PC-3 (cell line): ENCODE measurements around the gene GALNT10. TPM values are rescaled to one million over a fixed set of nuclear protein-coding genes. Genes with fewer than 3 reads are reported as not detected.

Experiments used
- ATAC-seq: fragments of 200-7000 bp; cut with Tn5 transposase; 2 replicates; pipeline ENCODE4 v1.9.1; 2020; ENCODE audit warnings: mild to moderate bottlenecking, moderate library complexity
- BruUV-seq: library from RNA; stranded (reverse); fragments of 400-500 nt; replicated peaks from 2 replicates; lab custom pipeline; 2021; lab: Mats Ljungman, UMichigan
- CTCF ChIA-PET: fragments of 300-600 bp; sonication (Branson Sonifier 250); formaldehyde crosslinking; loops from one replicate; lab custom pipeline; 2022; ENCODE audit warnings: antibody characterized with exemption; lab: Charles Lee
- POLR2A ChIA-PET: fragments of 300-600 bp; sonication (Branson Sonifier 250); formaldehyde crosslinking; loops from one replicate; lab custom pipeline; 2022; ENCODE audit warnings: antibody characterized with exemption; ENCODE audit not compliant: unreplicated experiment; lab: Charles Lee
- DNase-seq: peaks from one replicate; pipeline ENCODE4 v3.0.0-alpha.2; 2015
- H2AFZ ChIP-seq: fragments of 300-600 bp; sonication (generic); 2 replicates; pipeline ENCODE4 v1.6.0; 2016; ENCODE audit warnings: antibody characterized with exemption, low read length
- H3F3A ChIP-seq: fragments of 300-600 bp; sonication (generic); one replicate; pipeline ENCODE4 v1.6.0; 2017; ENCODE audit warnings: antibody characterized with exemption, low read length, control low read depth, mild to moderate bottlenecking; ENCODE audit not compliant: unreplicated experiment
- H3K27ac ChIP-seq: fragments of 300-600 bp; sonication (generic); 2 replicates; pipeline ENCODE4 v1.5.1; 2016; ENCODE audit warnings: mild to moderate bottlenecking, low read length
- H3K27me3 ChIP-seq: fragments of 300-600 bp; sonication (generic); 2 replicates; pipeline ENCODE4 v1.6.1; 2016; ENCODE audit warnings: low read length, mixed read lengths
- H3K36me3 ChIP-seq: fragments of 300-600 bp; sonication (generic); 2 replicates; pipeline ENCODE4 v1.6.1; 2016; ENCODE audit warnings: low read depth, mixed run types, low read length, mixed read lengths
- H3K4me1 ChIP-seq: fragments of 300-600 bp; sonication (generic); 2 replicates; pipeline ENCODE4 v1.5.1; 2016; ENCODE audit warnings: low read length; ENCODE audit not compliant: insufficient read depth
- H3K4me2 ChIP-seq: fragments of 300-600 bp; sonication (generic); 2 replicates; pipeline ENCODE4 v1.6.0; 2016; ENCODE audit warnings: low read length
- H3K4me3 ChIP-seq: fragments of 300-600 bp; sonication (generic); 2 replicates; pipeline ENCODE4 v1.5.1; 2016; ENCODE audit warnings: mild to moderate bottlenecking, low read length, mixed read lengths
- H3K79me2 ChIP-seq: fragments of 300-600 bp; sonication (generic); 2 replicates; pipeline ENCODE4 v1.6.1; 2017; ENCODE audit warnings: low read length, mixed read lengths
- H3K9ac ChIP-seq: fragments of 300-600 bp; sonication (generic); 2 replicates; pipeline ENCODE4 v1.6.0; 2016; ENCODE audit warnings: mild to moderate bottlenecking, low read length
- H3K9me2 ChIP-seq: fragments of 300-600 bp; sonication (generic); replicated peaks from 2 replicates; pipeline ENCODE4 v1.6.1; 2016; ENCODE audit warnings: mixed run types, low read length, mixed read lengths
- H3K9me3 ChIP-seq: fragments of 300-600 bp; sonication (generic); 2 replicates; pipeline ENCODE4 v1.6.1; 2016; ENCODE audit warnings: low read length, mixed read lengths
- H4K20me1 ChIP-seq: fragments of 300-600 bp; sonication (generic); 2 replicates; pipeline ENCODE4 v1.6.1; 2016; ENCODE audit warnings: low read length, mixed read lengths
- EZH2 ChIP-seq: fragments of 300-600 bp; sonication (generic); IDR thresholded peaks from one replicate; pipeline ENCODE4 v1.6.1; 2017; ENCODE audit warnings: antibody characterized with exemption, mild to moderate bottlenecking, low read length; ENCODE audit not compliant: unreplicated experiment
- EZH2phosphoT487 ChIP-seq: fragments of 300-600 bp; sonication (generic); IDR thresholded peaks from 2 replicates; pipeline ENCODE4 v1.6.1; 2018; ENCODE audit warnings: mild to moderate bottlenecking, antibody characterized with exemption, low read length, borderline replicate concordance
- intact Hi-C: fragments of 100-400 bp; cut with micrococcal nuclease; formaldehyde crosslinking; loops from 2 replicates; pipeline ENCODE4 v1.9.0; 2023
- total RNA-seq: library from RNA; depleted of rRNA; stranded (reverse); fragments of >200 nt; gene quantifications from 2 replicates; pipeline ENCODE4 v1.2.3, GENCODE V29; 2014
- TF ChIP-seq, protein P1 (sequence below): fragments of 300-600 bp; sonication (generic); conservative IDR thresholded peaks from 2 replicates; pipeline ENCODE4 v1.5.1; 2017; ENCODE audit warnings: antibody characterized with exemption, low read depth, mild to moderate bottlenecking, low read length

GALNT10 gene
- total RNA-seq, 1 experiment from 2014 or later: 46.2 TPM

DNA sequence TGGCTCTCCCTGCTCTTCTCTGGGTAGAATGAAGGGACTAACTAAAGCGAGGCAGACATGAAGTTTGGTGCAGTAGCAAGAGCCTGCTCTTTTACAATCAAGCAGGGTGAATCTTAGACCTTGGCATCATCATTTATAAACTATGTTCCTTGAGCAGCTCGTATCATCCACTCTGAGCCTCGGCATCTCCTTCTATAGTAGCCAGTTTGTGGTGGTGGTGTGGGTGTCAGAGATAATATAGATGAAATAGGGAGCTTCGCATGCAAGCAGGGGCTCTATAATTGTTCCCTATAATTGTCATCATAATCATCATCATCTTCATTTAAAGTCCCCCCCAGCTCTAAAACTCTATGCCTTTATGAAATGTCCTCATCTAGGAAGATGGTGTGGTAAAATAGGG, 182.8 kb downstream of the GALNT10 start:
- CTCF ChIA-PET: no interaction called here
- TF ChIP-seq EZH2 (no peak), EZH2phosphoT487 (no peak)
- TF ChIP-seq, protein P1, sequence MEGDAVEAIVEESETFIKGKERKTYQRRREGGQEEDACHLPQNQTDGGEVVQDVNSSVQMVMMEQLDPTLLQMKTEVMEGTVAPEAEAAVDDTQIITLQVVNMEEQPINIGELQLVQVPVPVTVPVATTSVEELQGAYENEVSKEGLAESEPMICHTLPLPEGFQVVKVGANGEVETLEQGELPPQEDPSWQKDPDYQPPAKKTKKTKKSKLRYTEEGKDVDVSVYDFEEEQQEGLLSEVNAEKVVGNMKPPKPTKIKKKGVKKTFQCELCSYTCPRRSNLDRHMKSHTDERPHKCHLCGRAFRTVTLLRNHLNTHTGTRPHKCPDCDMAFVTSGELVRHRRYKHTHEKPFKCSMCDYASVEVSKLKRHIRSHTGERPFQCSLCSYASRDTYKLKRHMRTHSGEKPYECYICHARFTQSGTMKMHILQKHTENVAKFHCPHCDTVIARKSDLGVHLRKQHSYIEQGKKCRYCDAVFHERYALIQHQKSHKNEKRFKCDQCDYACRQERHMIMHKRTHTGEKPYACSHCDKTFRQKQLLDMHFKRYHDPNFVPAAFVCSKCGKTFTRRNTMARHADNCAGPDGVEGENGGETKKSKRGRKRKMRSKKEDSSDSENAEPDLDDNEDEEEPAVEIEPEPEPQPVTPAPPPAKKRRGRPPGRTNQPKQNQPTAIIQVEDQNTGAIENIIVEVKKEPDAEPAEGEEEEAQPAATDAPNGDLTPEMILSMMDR: no peak
- POLR2A ChIA-PET: no interaction called here

DNA sequence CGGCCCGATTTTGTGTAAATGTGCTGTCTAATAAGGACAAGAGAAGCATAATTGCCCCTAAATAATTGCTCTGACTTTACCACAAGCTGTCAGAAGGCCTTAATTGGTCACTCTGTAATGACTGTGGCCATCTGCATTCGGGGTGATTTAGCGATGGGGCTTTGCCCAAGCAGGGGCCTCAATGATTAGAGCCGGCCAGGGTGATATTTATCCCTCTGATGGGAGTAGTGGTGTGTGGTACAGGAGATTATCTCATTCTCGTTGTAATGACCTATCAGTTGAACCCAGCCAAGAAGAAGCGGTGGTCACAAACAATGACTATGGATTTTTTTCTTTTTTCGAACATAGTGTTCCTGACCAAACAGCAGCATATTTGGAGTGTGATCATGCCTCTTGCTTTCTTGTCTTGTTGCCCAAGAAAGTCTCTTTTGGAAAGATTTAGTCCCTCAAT, 183.2 kb downstream of the GALNT10 start:
- no TSS peak for BruUV-seq
- H3K27me3 ChIP-seq: no peaks in the 10 kb centered on the region
- H3K4me2 ChIP-seq: no peak overlapping the region
- no peaks in the 10 kb centered on the region for H3K79me2 ChIP-seq
- no peak overlapping the region for H3K4me3 ChIP-seq
- H3K27ac ChIP-seq: no peak overlapping the region
- ChIA-PET POLR2A (no interaction called here), CTCF (no interaction called here)
- no peak overlapping the region for H3K9ac ChIP-seq
- H4K20me1 ChIP-seq: no peaks in the 10 kb centered on the region
- no peaks in the 10 kb centered on the region for H3K9me3 ChIP-seq
- H3K36me3 ChIP-seq: no peaks in the 10 kb centered on the region; the same call in none of the 2 replicates
- no peaks in the 10 kb centered on the region for H3K9me2 ChIP-seq
- H2AFZ ChIP-seq: no peak overlapping the region
- H3F3A ChIP-seq: no peaks in the 10 kb centered on the region
- H3K4me1 ChIP-seq: peaks cover 15% of the 10 kb centered on the region
- no peak for ATAC-seq
- no peak for TF ChIP-seq EZH2phosphoT487
- TF ChIP-seq, protein P1: no peak
- no peak for TF ChIP-seq EZH2
- intact Hi-C loops: no loop called here
- DNase-seq: no peak

More for the DNA sequence above, 182.8 kb downstream of the GALNT10 start:
- Histone ChIP-seq H3F3A (peaks cover 3% of the 10 kb centered on the region), H3K4me3 (no peak overlapping the region), H3K27me3 (no peaks in the 10 kb centered on the region), H3K79me2 (no peaks in the 10 kb centered on the region), H4K20me1 (no peaks in the 10 kb centered on the region), H3K4me2 (no peak overlapping the region), H3K36me3 (no peaks in the 10 kb centered on the region; the same call in none of the 2 replicates), H2AFZ (no peak overlapping the region), H3K9ac (no peak overlapping the region), H3K4me1 (peaks cover 19% of the 10 kb centered on the region), H3K27ac (no peak overlapping the region), H3K9me3 (no peaks in the 10 kb centered on the region), H3K9me2 (no peaks in the 10 kb centered on the region)
- DNase-seq (no peak), ATAC-seq (no peak)
- no TSS peak for BruUV-seq
- intact Hi-C loops: no loop called here

- TF ChIP-seq EZH2: no peak
- TF ChIP-seq, protein P1: no peak
- no peak for TF ChIP-seq EZH2phosphoT487
- intact Hi-C loops: no loop called here
- Histone ChIP-seq H3K27me3 (no peaks in the 10 kb centered on the region), H3K79me2 (no peaks in the 10 kb centered on the region), H3K4me2 (no peak overlapping the region), H3K27ac (no peak overlapping the region), H3K4me3 (no peak overlapping the region), H2AFZ (no peak overlapping the region), H4K20me1 (no peaks in the 10 kb centered on the region), H3K36me3 (no peaks in the 10 kb centered on the region; the same call in none of the 2 replicates), H3K9me3 (no peaks in the 10 kb centered on the region), H3K9ac (no peak overlapping the region), H3F3A (no peaks in the 10 kb centered on the region), H3K4me1 (peaks cover 10% of the 10 kb centered on the region), H3K9me2 (no peaks in the 10 kb centered on the region)
- ChIA-PET POLR2A (no interaction called here), CTCF (no interaction called here)
- BruUV-seq: no TSS peak
- DNase-seq (no peak), ATAC-seq (no peak)
Observed at GRCh38 chr5:154374264-154374663, 183.7 kb downstream of the GALNT10 start.
